Adipocyte (in vitro differentiated cells): ENCODE measurements around the gene ARHGAP1.

Source experiments
- DNase-seq: peaks from one replicate; pipeline ENCODE4 v3.0.0-alpha.2; 2015; ENCODE audit warnings: low read depth
- H3K27me3 ChIP-seq: replicated peaks from 2 replicates; pipeline ENCODE4 v1.7.0; 2013; ENCODE audit warnings: mild to moderate bottlenecking, low read length, moderate library complexity; ENCODE audit not compliant: control insufficient read depth, insufficient read depth
- H3K36me3 ChIP-seq: 2 replicates; pipeline ENCODE4 v1.7.0; 2013; ENCODE audit warnings: low read length, mild to moderate bottlenecking, moderate library complexity; ENCODE audit not compliant: control insufficient read depth, insufficient read depth, severe bottlenecking
- H3K4me1 ChIP-seq: 2 replicates; pipeline ENCODE4 v1.7.0; 2013; ENCODE audit warnings: mild to moderate bottlenecking, low read length, moderate library complexity; ENCODE audit not compliant: control insufficient read depth, insufficient read depth
- H3K4me3 ChIP-seq: 2 replicates; pipeline ENCODE4 v1.7.0; 2013; ENCODE audit warnings: mild to moderate bottlenecking, low read length, moderate library complexity
- H3K9ac ChIP-seq: 2 replicates; pipeline ENCODE4 v1.7.0; 2013; ENCODE audit warnings: mild to moderate bottlenecking, low read length, moderate library complexity
- H3K9me3 ChIP-seq: 2 replicates; pipeline ENCODE4 v1.7.0; 2013; ENCODE audit warnings: mild to moderate bottlenecking, low read length, moderate library complexity; ENCODE audit not compliant: control insufficient read depth

ARHGAP1 gene

GRCh38 chr11:46690702-46691101 lies 9.7 kb downstream of the ARHGAP1 start:
- H3K4me3 ChIP-seq: no peak overlapping the region
- peaks cover 61% of the 10 kb centered on the region for H3K36me3 ChIP-seq

GRCh38 chr11:46686886-46687795 lies 13.3 kb downstream of the ARHGAP1 start:
- no peak overlapping the region for H3K4me3 ChIP-seq

More at GRCh38 chr11:46690702-46691101, 9.7 kb downstream of the ARHGAP1 start:
- no peak overlapping the region for H3K9ac ChIP-seq
- peaks cover 37% of the 10 kb centered on the region for H3K4me1 ChIP-seq
- no peak for DNase-seq
- H3K9me3 ChIP-seq: no peaks in the 10 kb centered on the region
- H3K27me3 ChIP-seq: no peaks in the 10 kb centered on the region

GRCh38 chr11:46684367-46684766 lies 16.1 kb downstream of the ARHGAP1 start:
- DNase-seq: no peak
- Histone ChIP-seq H3K27me3 (no peaks in the 10 kb centered on the region), H3K36me3 (peaks cover 51% of the 10 kb centered on the region), H3K9ac (peak overlapping the region; percentile 1), H3K4me1 (peaks cover 27% of the 10 kb centered on the region), H3K9me3 (no peaks in the 10 kb centered on the region), H3K4me3 (no peak overlapping the region)

More at GRCh38 chr11:46686886-46687795, 13.3 kb downstream of the ARHGAP1 start:
- Histone ChIP-seq H3K9ac (peak overlapping the region; percentile 46), H3K27me3 (no peaks in the 10 kb centered on the region), H3K4me1 (peaks cover 27% of the 10 kb centered on the region), H3K9me3 (no peaks in the 10 kb centered on the region), H3K36me3 (peaks cover 40% of the 10 kb centered on the region)
- DNase-seq: no peak

GRCh38 chr11:46682773-46683752 lies 17.4 kb downstream of the ARHGAP1 start:
- Histone ChIP-seq H3K9ac (no peak overlapping the region), H3K27me3 (no peaks in the 10 kb centered on the region), H3K4me3 (no peak overlapping the region), H3K36me3 (peaks cover 59% of the 10 kb centered on the region), H3K9me3 (no peaks in the 10 kb centered on the region), H3K4me1 (peaks cover 29% of the 10 kb centered on the region)
- no peak for DNase-seq

- DNase-seq: no peak
- H3K9ac ChIP-seq: no peak overlapping the region
- no peaks in the 10 kb centered on the region for H3K27me3 ChIP-seq
- H3K9me3 ChIP-seq: no peaks in the 10 kb centered on the region
- H3K4me1 ChIP-seq: peaks cover 19% of the 10 kb centered on the region
- H3K36me3 ChIP-seq: peaks cover 60% of the 10 kb centered on the region
- H3K4me3 ChIP-seq: no peak overlapping the region
Measured at GRCh38 chr11:46681814-46682213, 18.6 kb downstream of the ARHGAP1 start.

GRCh38 chr11:46680815-46681214 lies 19.6 kb downstream of the ARHGAP1 start:
- Histone ChIP-seq H3K27me3 (no peaks in the 10 kb centered on the region), H3K9me3 (no peaks in the 10 kb centered on the region), H3K36me3 (peaks cover 57% of the 10 kb centered on the region), H3K9ac (no peak overlapping the region), H3K4me1 (peaks cover 25% of the 10 kb centered on the region), H3K4me3 (no peak overlapping the region)
- DNase-seq: no peak

- DNase-seq: no peak
- Histone ChIP-seq H3K27me3 (no peaks in the 10 kb centered on the region), H3K36me3 (peaks cover 56% of the 10 kb centered on the region), H3K9me3 (no peaks in the 10 kb centered on the region), H3K4me1 (peaks cover 30% of the 10 kb centered on the region), H3K9ac (no peak overlapping the region), H3K4me3 (no peak overlapping the region)
Measured at GRCh38 chr11:46680164-46680760, 20.2 kb downstream of the ARHGAP1 start.

- no peak overlapping the region for H3K4me3 ChIP-seq
- peaks cover 56% of the 10 kb centered on the region for H3K36me3 ChIP-seq
- peaks cover 36% of the 10 kb centered on the region for H3K4me1 ChIP-seq
- H3K9ac ChIP-seq: no peak overlapping the region
- no peaks in the 10 kb centered on the region for H3K9me3 ChIP-seq
- no peaks in the 10 kb centered on the region for H3K27me3 ChIP-seq
- no peak for DNase-seq
Measured at GRCh38 chr11:46679241-46680163, 20.9 kb downstream of the ARHGAP1 start.

- Histone ChIP-seq H3K9ac (no peak overlapping the region), H3K36me3 (peaks cover 58% of the 10 kb centered on the region), H3K9me3 (no peaks in the 10 kb centered on the region)
Measured at GRCh38 chr11:46678741-46679130, 21.7 kb downstream of the ARHGAP1 start.

More at GRCh38 chr11:46678741-46679130, 21.7 kb downstream of the ARHGAP1 start:
- Histone ChIP-seq H3K4me3 (no peak overlapping the region), H3K27me3 (no peaks in the 10 kb centered on the region), H3K4me1 (peaks cover 29% of the 10 kb centered on the region)
- no peak for DNase-seq
